BLaER1 (cell line): Measurements from ENCODE around the gene CACNA1H.

Experiments
- H3K27ac ChIP-seq: shearing (Covaris generic); formaldehyde crosslinking; 2 replicates; pipeline ENCODE4 v1.8.1; 2022
- H3K27me3 ChIP-seq: shearing (Covaris generic); formaldehyde crosslinking; 2 replicates; pipeline ENCODE4 v1.8.1; 2022
- H3K36me3 ChIP-seq: shearing (Covaris generic); formaldehyde crosslinking; 2 replicates; pipeline ENCODE4 v1.8.1; 2022
- H3K4me1 ChIP-seq: shearing (Covaris generic); formaldehyde crosslinking; 2 replicates; pipeline ENCODE4 v1.8.1; 2022
- H3K4me2 ChIP-seq: shearing (Covaris generic); formaldehyde crosslinking; 2 replicates; pipeline ENCODE4 v1.8.1; 2022
- H3K4me3 ChIP-seq: shearing (Covaris generic); formaldehyde crosslinking; 2 replicates; pipeline ENCODE4 v1.8.1; 2022
- H3K9ac ChIP-seq: shearing (Covaris generic); formaldehyde crosslinking; 2 replicates; pipeline ENCODE4 v1.8.1; 2022
- H3K9me3 ChIP-seq: shearing (Covaris generic); formaldehyde crosslinking; 2 replicates; pipeline ENCODE4 v1.8.1; 2022
- H4K20me1 ChIP-seq: shearing (Covaris generic); formaldehyde crosslinking; 2 replicates; pipeline ENCODE4 v1.8.1; 2022
- Cebpa-rat ChIP-seq: shearing (Covaris generic); IDR thresholded peaks from 2 replicates; pipeline ENCODE4 v1.8.1; 2022

The CACNA1H gene

DNA sequence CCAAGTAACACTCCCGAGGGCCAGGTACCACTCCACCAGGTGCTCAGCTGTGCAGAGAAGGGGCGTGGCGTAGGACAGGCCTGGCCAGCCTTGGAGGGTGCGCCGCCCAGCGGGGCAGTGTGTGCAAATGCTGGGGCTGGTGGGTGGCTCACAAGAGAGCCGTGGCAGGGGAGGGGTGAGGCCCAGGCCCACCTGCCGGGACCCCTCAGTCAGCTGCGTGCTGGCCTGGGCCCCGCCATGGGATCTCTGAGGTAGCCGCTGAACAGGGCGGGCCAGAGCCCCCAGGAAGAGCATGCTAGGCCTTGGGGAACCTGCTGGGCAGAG is 63.4 kb downstream of the CACNA1H start:
- H3K36me3 ChIP-seq, result peaks cover 92% of the 10 kb centered on the region
- TF ChIP-seq Cebpa-rat, result no peak
- no peaks in the 10 kb centered on the region for H3K9me3 ChIP-seq
- no peak overlapping the region for H3K9ac ChIP-seq
- H3K27me3 ChIP-seq, result no peaks in the 10 kb centered on the region
- peaks cover 9% of the 10 kb centered on the region for H3K4me1 ChIP-seq
- peaks cover 43% of the 10 kb centered on the region; the same call in 1 of the 2 replicates for H4K20me1 ChIP-seq
- no peak overlapping the region for H3K4me2 ChIP-seq
- no peak overlapping the region for H3K27ac ChIP-seq
- no peak overlapping the region for H3K4me3 ChIP-seq

DNA sequence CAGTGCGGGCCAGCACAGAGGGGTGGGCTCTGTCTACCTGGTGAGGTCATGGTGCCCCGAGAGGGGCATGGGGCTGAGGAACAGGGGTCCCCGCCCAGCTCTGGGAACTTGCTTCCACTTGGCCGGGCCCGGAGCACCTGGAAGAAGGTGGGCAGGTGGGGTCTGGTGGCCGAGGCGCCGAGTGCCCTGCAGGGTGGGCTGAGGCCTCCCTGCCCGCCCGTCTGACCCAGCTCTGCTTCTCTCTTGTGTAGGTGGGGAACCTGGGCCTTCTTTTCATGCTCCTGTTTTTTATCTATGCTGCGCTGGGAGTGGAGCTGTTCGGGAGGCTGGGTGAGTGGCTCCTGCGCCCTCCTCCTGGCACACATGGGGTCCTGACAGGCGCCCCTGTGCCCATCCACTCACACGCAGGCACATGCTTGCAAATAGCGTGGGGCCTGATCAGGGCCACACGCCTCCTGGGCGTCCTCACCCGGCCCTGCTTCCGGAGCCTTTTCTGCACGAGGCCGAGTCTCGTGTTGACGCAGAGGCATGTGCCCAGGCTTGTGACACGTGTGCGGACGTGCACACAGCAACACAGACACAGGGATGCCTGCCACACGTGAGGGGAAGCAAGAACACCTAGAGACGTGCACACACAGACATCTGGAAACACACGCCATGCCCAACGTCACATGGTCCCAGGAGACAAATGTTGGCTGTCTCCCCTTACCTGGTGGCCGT is 63.9 kb downstream of the CACNA1H start:
- Histone ChIP-seq H3K4me2 (no peak overlapping the region), H3K4me1 (peaks cover 9% of the 10 kb centered on the region), H3K36me3 (peaks cover 87% of the 10 kb centered on the region), H3K9me3 (no peaks in the 10 kb centered on the region), H4K20me1 (peaks cover 49% of the 10 kb centered on the region; the same call in 1 of the 2 replicates), H3K4me3 (no peak overlapping the region), H3K27ac (no peak overlapping the region), H3K9ac (no peak overlapping the region), H3K27me3 (no peaks in the 10 kb centered on the region)
- no peak for TF ChIP-seq Cebpa-rat

DNA sequence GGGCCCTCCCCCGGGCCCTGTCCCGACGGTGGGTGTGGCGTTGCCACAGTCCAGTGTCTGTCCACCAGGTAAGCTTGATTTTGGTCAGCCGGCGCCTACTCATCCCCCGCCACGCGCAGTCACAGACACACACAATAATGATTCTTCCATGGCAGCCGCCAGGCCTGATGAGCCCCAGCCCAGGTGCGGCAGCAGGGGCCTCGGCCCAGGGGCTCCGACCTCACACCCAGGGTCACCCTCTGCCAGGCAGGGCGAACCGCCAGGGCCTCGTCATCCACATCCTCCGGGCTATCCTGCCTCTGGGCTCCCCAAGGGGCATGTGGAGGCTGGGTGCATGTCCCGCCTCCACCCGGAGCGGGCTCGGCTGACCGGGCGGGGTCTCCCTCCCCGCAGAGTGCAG is 64.6 kb downstream of the CACNA1H start:
- no peak overlapping the region for H3K27ac ChIP-seq
- H3K27me3 ChIP-seq, result no peaks in the 10 kb centered on the region
- peaks cover 56% of the 10 kb centered on the region for H4K20me1 ChIP-seq
- H3K9ac ChIP-seq, result no peak overlapping the region
- peaks cover 9% of the 10 kb centered on the region for H3K4me1 ChIP-seq
- H3K36me3 ChIP-seq, result peaks cover 80% of the 10 kb centered on the region
- no peak for TF ChIP-seq Cebpa-rat
- H3K4me3 ChIP-seq, result no peak overlapping the region
- no peak overlapping the region for H3K4me2 ChIP-seq
- no peaks in the 10 kb centered on the region for H3K9me3 ChIP-seq

DNA sequence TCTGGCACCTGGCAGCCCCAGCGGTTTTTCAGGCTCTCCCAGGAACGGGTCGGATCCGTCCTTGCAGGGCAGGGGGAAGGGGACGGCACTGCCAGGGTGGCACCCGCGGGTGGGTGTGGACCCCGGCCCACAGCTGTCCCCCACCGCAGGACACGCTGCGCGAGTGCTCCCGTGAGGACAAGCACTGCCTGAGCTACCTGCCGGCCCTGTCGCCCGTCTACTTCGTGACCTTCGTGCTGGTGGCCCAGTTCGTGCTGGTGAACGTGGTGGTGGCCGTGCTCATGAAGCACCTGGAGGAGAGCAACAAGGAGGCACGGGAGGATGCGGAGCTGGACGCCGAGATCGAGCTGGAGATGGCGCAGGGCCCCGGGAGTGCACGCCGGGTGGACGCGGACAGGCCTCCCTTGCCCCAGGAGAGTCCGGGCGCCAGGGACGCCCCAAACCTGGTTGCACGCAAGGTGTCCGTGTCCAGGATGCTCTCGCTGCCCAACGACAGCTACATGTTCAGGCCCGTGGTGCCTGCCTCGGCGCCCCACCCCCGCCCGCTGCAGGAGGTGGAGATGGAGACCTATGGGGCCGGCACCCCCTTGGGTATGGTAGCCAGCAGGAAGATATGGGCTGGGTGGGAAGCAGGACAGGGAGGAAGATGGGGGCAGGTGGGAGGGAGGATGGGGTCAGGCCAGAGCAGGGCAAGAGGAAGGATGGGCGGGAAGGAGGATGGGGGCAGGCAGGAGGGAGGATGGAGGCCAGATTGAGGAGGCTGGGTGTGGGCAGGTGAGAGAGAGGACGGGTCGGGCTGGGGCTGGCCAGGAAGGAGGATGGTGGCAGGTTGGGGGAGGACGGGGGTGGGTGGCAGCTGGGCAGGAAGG is 65.4 kb downstream of the CACNA1H start:
- no peak overlapping the region for H3K27ac ChIP-seq
- H3K4me2 ChIP-seq, result no peak overlapping the region
- no peak overlapping the region for H3K9ac ChIP-seq
- H3K27me3 ChIP-seq, result no peaks in the 10 kb centered on the region
- H4K20me1 ChIP-seq, result peaks cover 60% of the 10 kb centered on the region
- H3K36me3 ChIP-seq, result peaks cover 72% of the 10 kb centered on the region
- H3K4me3 ChIP-seq, result no peak overlapping the region
- peaks cover 9% of the 10 kb centered on the region for H3K4me1 ChIP-seq
- no peak for TF ChIP-seq Cebpa-rat
- no peaks in the 10 kb centered on the region for H3K9me3 ChIP-seq

DNA sequence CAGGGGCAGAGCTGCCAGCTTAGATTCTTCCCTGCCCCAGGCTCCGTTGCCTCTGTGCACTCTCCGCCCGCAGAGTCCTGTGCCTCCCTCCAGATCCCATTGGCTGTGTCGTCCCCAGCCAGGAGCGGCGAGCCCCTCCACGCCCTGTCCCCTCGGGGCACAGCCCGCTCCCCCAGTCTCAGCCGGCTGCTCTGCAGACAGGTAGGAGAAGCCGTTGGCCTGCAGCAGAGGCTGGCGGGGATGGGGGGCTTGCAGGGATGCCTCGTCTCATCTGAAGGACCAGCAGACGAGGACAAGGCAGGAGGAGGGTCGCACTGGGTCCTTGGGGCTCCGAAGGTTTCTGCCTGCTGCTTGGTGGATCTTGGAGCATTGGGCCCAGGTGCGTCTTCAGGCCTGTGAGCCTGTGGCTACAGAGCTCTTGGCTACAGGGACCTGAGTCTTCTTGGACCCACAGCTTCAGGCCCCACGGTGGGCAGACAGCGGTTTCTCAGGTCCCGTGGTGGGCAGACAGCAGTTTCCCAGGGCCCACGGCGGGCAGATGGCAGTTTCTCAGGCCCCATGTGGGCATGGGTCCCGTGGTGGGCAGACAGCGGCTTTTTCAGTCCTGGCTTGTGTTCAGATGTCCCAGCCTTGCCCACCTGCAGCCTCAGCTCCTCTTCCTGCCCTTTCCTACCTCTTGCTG is 66.2 kb downstream of the CACNA1H start:
- H3K36me3 ChIP-seq, result peaks cover 67% of the 10 kb centered on the region
- peaks cover 67% of the 10 kb centered on the region for H4K20me1 ChIP-seq
- no peak overlapping the region for H3K4me2 ChIP-seq
- H3K9ac ChIP-seq, result no peak overlapping the region
- peaks cover 9% of the 10 kb centered on the region for H3K4me1 ChIP-seq
- H3K9me3 ChIP-seq, result no peaks in the 10 kb centered on the region
- H3K4me3 ChIP-seq, result no peak overlapping the region
- no peak overlapping the region for H3K27ac ChIP-seq
- TF ChIP-seq Cebpa-rat, result no peak
- H3K27me3 ChIP-seq, result no peaks in the 10 kb centered on the region

DNA sequence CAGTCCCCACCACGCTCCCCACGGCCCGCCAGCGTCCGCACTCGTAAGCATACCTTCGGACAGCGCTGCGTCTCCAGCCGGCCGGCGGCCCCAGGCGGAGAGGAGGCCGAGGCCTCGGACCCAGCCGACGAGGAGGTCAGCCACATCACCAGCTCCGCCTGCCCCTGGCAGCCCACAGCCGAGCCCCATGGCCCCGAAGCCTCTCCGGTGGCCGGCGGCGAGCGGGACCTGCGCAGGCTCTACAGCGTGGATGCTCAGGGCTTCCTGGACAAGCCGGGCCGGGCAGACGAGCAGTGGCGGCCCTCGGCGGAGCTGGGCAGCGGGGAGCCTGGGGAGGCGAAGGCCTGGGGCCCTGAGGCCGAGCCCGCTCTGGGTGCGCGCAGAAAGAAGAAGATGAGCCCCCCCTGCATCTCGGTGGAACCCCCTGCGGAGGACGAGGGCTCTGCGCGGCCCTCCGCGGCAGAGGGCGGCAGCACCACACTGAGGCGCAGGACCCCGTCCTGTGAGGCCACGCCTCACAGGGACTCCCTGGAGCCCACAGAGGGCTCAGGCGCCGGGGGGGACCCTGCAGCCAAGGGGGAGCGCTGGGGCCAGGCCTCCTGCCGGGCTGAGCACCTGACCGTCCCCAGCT is 67.3 kb downstream of the CACNA1H start:
- Histone ChIP-seq H3K4me3 (no peak overlapping the region), H3K27ac (no peak overlapping the region), H3K4me2 (no peak overlapping the region), H3K27me3 (no peaks in the 10 kb centered on the region), H3K4me1 (peaks cover 9% of the 10 kb centered on the region), H3K36me3 (peaks cover 56% of the 10 kb centered on the region), H3K9ac (no peak overlapping the region), H3K9me3 (no peaks in the 10 kb centered on the region), H4K20me1 (peaks cover 64% of the 10 kb centered on the region)
- TF ChIP-seq Cebpa-rat, result no peak

DNA sequence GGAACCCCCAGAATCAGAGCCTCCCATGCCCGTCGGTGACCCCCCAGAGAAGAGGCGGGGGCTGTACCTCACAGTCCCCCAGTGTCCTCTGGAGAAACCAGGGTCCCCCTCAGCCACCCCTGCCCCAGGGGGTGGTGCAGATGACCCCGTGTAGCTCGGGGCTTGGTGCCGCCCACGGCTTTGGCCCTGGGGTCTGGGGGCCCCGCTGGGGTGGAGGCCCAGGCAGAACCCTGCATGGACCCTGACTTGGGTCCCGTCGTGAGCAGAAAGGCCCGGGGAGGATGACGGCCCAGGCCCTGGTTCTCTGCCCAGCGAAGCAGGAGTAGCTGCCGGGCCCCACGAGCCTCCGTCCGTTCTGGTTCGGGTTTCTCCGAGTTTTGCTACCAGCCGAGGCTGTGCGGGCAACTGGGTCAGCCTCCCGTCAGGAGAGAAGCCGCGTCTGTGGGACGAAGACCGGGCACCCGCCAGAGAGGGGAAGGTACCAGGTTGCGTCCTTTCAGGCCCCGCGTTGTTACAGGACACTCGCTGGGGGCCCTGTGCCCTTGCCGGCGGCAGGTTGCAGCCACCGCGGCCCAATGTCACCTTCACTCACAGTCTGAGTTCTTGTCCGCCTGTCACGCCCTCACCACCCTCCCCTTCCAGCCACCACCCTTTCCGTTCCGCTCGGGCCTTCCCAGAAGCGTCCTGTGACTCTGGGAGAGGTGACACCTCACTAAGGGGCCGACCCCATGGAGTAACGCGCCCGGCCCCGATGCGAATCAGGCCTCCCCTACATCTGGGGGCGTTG is 68.1 kb downstream of the CACNA1H start:
- peaks cover 49% of the 10 kb centered on the region for H3K36me3 ChIP-seq
- H3K4me3 ChIP-seq, result no peak overlapping the region
- no peak overlapping the region for H3K4me2 ChIP-seq
- H3K4me1 ChIP-seq, result peaks cover 3% of the 10 kb centered on the region
- peaks cover 64% of the 10 kb centered on the region for H4K20me1 ChIP-seq
- no peaks in the 10 kb centered on the region for H3K9me3 ChIP-seq
- no peak overlapping the region for H3K27ac ChIP-seq
- H3K27me3 ChIP-seq, result no peaks in the 10 kb centered on the region
- H3K9ac ChIP-seq, result no peak overlapping the region
- TF ChIP-seq Cebpa-rat, result no peak

DNA sequence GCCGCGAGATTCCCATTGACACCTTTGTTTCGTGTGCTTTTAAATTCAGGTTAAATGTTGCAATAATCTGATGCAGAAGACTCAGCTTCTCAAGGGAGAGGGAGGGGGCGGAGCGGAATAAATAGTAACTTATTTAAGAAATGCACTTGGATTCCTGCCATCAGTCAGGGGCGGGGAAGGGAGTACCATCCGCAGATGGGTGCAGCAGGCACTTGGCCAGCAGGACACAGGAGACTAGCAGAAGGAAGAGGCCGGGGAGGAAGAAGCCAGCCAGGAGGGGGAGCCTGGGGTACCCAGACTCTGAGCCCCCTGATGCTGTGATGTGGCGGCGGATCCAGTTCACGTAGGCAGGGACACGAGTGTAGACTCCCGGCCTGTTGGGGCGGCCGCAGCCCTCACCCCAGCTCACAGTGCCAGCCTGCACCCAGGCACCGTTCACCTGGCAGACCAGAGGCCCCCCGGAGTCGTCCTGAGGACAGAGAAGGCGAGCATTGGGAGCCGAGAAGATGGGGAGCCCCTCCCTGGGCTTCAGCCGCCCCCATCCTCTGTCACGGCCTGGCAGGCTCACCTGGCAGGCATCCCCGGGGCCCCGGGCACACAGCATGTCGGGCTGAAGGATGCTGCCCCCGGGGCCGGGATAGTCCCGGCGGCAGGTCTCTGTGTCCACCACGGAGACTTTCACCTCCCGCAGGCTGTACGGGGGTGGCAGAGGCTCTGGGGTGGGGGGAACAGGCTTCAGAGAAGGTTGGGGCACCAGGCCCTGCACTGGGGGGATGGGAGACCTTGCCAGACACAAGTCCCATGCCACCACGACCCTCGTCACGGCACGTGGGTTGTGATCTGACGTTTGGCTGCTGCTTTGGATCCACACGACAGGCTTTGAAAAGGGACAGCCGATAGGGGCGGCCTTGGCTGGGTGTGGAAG is 69.0 kb downstream of the CACNA1H start:
- Histone ChIP-seq H3K4me2 (no peak overlapping the region), H3K27ac (no peak overlapping the region), H3K9me3 (no peaks in the 10 kb centered on the region), H3K27me3 (no peaks in the 10 kb centered on the region), H3K4me1 (no peaks in the 10 kb centered on the region), H3K9ac (no peak overlapping the region), H3K4me3 (no peak overlapping the region), H4K20me1 (peaks cover 56% of the 10 kb centered on the region), H3K36me3 (peaks cover 40% of the 10 kb centered on the region)
- TF ChIP-seq Cebpa-rat, result no peak
